Gastroesophageal sphincter (tissue), 3 donors: Measurements from ENCODE around the gene CMTM5.

ENCODE experiments used
- CTCF ChIP-seq, 4 experiments: fragments of 200-600 bp in 2 of 4; fragments of 450-650 bp in 2 of 4; sonication (generic) in 1 of 4; IDR thresholded peaks; one replicate each; pipeline ENCODE4 v1.5.1; 2017 to 2019; ENCODE audit warnings: antibody characterized with exemption in 4 of 4, mild to moderate bottlenecking in 2 of 4, moderate library complexity in 2 of 4
- EP300 ChIP-seq: sonication (generic); formaldehyde crosslinking; IDR thresholded peaks from one replicate; pipeline ENCODE4 v1.6.1; 2017; ENCODE audit warnings: antibody characterized with exemption, mild to moderate bottlenecking
- POLR2A ChIP-seq, 2 donors: fragments of 450-650 bp; IDR thresholded peaks; one replicate each; pipeline ENCODE4 v1.6.1; 2017; ENCODE audit warnings: antibody characterized with exemption in 2 of 2, mild to moderate bottlenecking in 2 of 2, moderate library complexity in 1 of 2
- POLR2AphosphoS5 ChIP-seq: sonication (generic); formaldehyde crosslinking; IDR thresholded peaks from one replicate; pipeline ENCODE4 v1.6.1; 2017; ENCODE audit warnings: antibody characterized with exemption

GRCh38 chr14:23414254-23414653 is 37.4 kb downstream of the CMTM5 start:
- TF ChIP-seq EP300 (no peak), CTCF (IDR thresholded peaks at IDR 0.05) (no peak), POLR2AphosphoS5 (no peak), POLR2A (IDR thresholded peaks at IDR 0.05) (no peak)
